ENCODE results near the gene SAP130.

Gene SAP130

DNA sequence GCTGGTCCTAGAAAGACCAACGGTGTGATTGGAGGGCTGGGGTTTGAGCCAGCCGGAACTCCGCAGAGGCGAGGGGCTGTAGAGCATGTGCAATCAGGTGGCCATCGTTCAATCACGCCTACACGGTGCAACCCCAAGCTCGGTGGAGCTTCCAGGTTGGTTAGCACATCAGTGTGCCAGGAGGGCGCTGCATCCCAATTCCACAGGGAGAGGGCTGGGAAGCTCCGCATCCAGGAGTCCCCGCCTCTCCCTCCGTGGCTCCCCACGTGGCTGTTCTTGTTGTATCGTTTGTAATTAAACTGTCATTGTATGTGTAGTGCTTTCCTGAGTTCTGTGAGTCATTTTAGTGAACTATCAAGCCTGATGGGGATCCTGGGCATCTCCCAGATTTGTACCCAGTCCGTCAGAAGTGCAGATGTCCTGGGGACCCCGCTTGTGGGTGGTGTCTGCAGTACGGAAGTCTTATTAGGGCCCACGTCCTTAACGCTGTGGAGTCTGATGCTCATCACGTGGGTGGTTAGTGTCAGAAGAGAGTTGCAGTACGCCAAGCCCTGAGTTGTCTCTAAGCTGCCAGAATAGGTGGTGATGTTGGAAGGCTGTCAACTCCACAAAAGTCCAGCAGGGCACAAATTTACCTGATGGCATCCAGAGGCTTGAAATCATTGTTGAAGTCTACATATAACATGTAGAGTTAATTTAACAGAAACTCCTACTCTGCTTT lies 121.5 kb downstream of the SAP130 start:
- H3K4me3 ChIP-seq (ENCODE audit: low read depth, low read length): no peak overlapping the region
- no peak for DNase-seq (ENCODE audit: low read depth)

DNA sequence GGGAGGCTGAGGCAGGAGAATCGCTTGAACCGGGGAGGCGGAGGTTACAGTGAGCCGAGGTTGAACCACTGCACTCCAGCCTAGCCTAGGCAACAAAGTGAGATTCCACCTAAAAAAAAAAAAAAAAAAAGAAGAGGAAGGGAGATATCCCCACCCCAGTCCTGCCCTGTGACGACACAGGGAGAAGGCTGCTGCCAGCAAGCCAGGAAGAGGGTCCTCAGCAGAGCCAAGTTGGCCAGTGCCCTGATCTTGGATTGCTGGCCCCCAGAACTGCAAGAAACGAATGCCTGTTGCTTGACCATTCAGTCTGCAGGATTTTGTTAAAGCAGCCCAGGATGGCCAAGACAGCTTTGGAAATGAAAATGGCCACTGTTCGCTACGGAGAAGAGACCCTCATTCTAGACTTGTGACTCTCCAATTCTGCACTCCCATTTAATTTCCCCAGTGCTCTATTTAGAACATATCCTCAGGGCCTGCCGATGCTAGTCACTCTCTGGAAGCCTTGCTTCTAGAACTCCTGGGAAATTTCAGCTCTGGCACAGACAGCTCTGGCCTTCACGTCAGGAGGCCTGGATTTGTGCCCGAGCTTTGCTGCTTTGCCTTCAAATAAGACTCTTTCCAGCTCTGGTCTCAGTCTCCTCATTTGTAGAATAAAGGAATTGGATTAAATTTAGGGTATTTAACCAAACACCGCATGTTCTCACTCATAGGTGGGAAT lies 126.4 kb downstream of the SAP130 start:
- no peak for DNase-seq (ENCODE audit: low read depth)
- H3K4me3 ChIP-seq (ENCODE audit: low read depth, low read length): no peak overlapping the region

DNA sequence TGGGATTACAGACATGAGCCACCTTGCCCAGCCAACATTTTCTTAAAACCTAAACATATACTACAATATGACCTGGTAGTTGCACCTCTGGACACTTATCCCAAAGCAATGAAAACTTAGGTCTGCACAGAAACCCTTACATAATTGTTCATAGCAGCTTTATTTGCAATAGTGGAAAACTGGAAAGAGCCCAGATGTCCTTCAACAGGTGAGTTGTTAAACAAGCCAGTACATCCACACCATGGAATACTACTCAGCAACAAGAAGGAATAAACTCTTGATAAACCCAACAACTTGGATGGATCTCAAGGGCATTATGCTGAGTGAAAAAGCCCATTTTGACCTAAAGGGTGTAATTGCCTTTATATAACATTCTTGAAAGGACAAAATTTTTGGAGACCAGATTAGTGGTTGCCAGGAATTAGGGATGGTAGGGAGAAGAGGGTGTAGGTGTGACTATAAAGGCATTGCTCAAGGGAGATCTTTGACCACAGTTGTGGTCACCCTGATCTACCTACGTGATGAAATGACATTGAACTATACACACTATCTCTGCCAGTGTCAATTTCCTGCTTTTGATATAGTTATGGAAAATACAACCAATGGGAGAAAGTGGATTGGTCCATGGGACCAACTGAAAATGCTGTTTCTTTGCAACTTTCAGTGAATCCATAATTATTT lies 130.2 kb downstream of the SAP130 start:
- no peak for DNase-seq (ENCODE audit: low read depth)
- no peak overlapping the region for H3K4me3 ChIP-seq (ENCODE audit: low read depth, low read length)

DNA sequence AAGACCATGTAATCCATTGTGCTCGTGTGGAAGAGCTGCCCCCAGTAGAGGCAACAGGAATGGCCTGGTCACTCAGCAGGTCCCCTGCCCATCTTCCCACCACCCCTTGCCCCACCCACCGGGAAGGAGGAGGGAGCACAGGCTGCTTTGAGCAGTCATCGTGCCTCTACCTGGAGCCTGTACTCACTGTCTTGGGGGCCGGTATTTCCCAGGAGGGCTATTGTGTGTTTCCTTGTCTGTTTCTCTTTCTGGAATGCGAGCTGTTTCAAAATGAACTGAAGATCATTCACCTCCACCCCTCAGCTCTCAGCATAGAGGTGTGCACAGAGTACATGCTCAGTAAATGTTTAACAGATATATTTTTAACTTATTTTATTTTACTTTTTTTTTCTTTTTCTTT lies 134.4 kb downstream of the SAP130 start:
- no peak for DNase-seq (ENCODE audit: low read depth)

DNA sequence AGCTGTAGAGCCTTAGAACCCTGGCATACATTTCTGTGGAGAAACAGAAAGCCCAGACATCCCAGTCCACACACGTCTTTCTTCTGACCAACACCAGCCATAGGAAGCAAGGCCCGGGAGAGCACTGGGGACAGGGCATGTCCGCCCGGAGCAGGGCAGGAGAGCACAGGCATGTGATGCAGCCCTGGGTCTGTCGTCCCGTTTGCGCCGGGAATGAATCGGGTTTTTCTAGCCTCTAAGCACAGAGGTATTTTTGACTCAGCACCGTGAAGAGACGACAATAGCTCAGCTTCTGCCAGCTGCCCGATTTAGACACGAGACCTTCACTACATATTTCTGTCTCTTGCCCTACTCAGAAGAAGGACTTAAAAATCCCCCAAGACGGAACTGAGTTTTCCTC lies 134.8 kb downstream of the SAP130 start:
- no peak for DNase-seq (ENCODE audit: low read depth)
- no peak overlapping the region for H3K4me3 ChIP-seq (ENCODE audit: low read depth, low read length)

More for the DNA sequence above, 134.4 kb downstream of the SAP130 start:
- H3K4me3 ChIP-seq (ENCODE audit: low read depth, low read length): no peak overlapping the region

DNA sequence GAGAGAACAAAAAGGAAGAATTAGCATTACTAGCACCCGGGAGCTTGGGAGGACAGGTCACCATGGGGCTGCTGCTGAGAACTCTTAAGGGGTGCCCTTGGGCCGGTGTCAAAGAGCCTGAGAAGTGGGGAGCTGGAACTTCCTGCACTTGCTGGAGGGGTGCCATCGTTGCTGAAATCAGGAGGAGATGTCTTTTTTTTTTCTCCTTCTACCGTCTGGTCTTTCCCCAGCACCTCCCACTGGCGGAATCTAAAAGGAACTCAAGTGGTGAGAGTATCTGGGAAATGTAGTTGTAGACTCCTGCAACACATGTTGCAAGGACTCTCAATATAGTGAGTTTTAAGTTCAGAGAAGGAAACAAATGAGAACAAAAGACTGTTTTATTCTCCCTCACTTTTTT lies 136.0 kb downstream of the SAP130 start:
- no peak for DNase-seq (ENCODE audit: low read depth)
- no peak overlapping the region for H3K4me3 ChIP-seq (ENCODE audit: low read depth, low read length)

All from skeletal muscle cell (primary cell).